GM23338 (cell line): Measurements from ENCODE around the gene DDIAS. TPM values are rescaled to one million over a fixed set of nuclear protein-coding genes. Genes with fewer than 3 reads are reported as not detected.
"Not testable (repeated sequence)": the region's sequence is repeated elsewhere in the genome, so short reads cannot be mapped to it uniquely, and the experiment has no call there.

Experiments used
- ATAC-seq: fragments of 200-7000 bp; cut with Tn5 transposase; 3 replicates; pipeline ENCODE4 v1.9.1; 2020
- DNase-seq: peaks from one replicate; pipeline ENCODE4 v3.0.0-alpha.2; 2015; ENCODE audit warnings: low spot score
- H2AFZ ChIP-seq: fragments of 200-600 bp; sonication (generic); 2 replicates; pipeline ENCODE4 v1.8.0; 2016; ENCODE audit warnings: antibody characterized with exemption, mild to moderate bottlenecking, moderate library complexity
- H3F3A ChIP-seq: fragments of 200-600 bp; sonication (generic); replicated peaks from 2 replicates; pipeline ENCODE4 v1.8.0; 2017; ENCODE audit warnings: antibody characterized with exemption, mixed run types, low read depth
- H3K27ac ChIP-seq: fragments of 200-600 bp; sonication (generic); 2 replicates; pipeline ENCODE4 v1.6.1; 2016; ENCODE audit warnings: low read depth
- H3K27me3 ChIP-seq: fragments of 200-600 bp; sonication (generic); 2 replicates; pipeline ENCODE4 v1.8.0; 2016; ENCODE audit warnings: mild to moderate bottlenecking, mixed run types, moderate library complexity; ENCODE audit not compliant: insufficient read depth
- H3K36me3 ChIP-seq: fragments of 200-600 bp; sonication (generic); 2 replicates; pipeline ENCODE4 v1.8.0; 2016; ENCODE audit warnings: mild to moderate bottlenecking; ENCODE audit not compliant: insufficient read depth
- H3K4me1 ChIP-seq: fragments of 200-600 bp; sonication (generic); 2 replicates; pipeline ENCODE4 v1.8.0; 2016; ENCODE audit warnings: mild to moderate bottlenecking, moderate library complexity; ENCODE audit not compliant: insufficient read depth
- H3K4me2 ChIP-seq: fragments of 200-600 bp; sonication (generic); 2 replicates; pipeline ENCODE4 v1.7.1; 2017; ENCODE audit warnings: mixed run types
- H3K4me3 ChIP-seq: fragments of 200-600 bp; sonication (generic); 2 replicates; pipeline ENCODE4 v1.6.1; 2016; ENCODE audit warnings: mixed run types
- H3K79me2 ChIP-seq: fragments of 200-600 bp; sonication (generic); replicated peaks from 2 replicates; pipeline ENCODE4 v1.8.0; 2017; ENCODE audit warnings: mild to moderate bottlenecking; ENCODE audit not compliant: insufficient read depth
- H3K9me2 ChIP-seq: fragments of 200-600 bp; sonication (generic); 2 replicates; pipeline ENCODE4 v1.8.0; 2017; ENCODE audit not compliant: insufficient read depth
- H4K20me1 ChIP-seq: fragments of 200-600 bp; sonication (generic); replicated peaks from 2 replicates; pipeline ENCODE4 v1.8.0; 2017; ENCODE audit warnings: mild to moderate bottlenecking; ENCODE audit not compliant: insufficient read depth
- H3K27ac Mint-ChIP-seq: 2 replicates; pipeline ENCODE4 v1.8.0; 2020; ENCODE audit warnings: inconsistent platforms, mild to moderate bottlenecking, moderate library complexity, mixed read lengths
- H3K27me3 Mint-ChIP-seq: 3 replicates; pipeline ENCODE4 v1.8.0; 2022; ENCODE audit warnings: low read depth, mild to moderate bottlenecking, moderate library complexity, mixed read lengths, inconsistent platforms; ENCODE audit not compliant: insufficient read depth, poor library complexity
- H3K36me3 Mint-ChIP-seq: 3 replicates; pipeline ENCODE4 v1.8.0; 2021; ENCODE audit warnings: low read depth, mild to moderate bottlenecking, inconsistent platforms, moderate library complexity, mixed read lengths
- H3K4me1 Mint-ChIP-seq: 3 replicates; pipeline ENCODE4 v1.8.0; 2020; ENCODE audit warnings: mild to moderate bottlenecking, inconsistent platforms, mixed read lengths
- H3K4me3 Mint-ChIP-seq: 3 replicates; pipeline ENCODE4 v1.8.0; 2021; ENCODE audit warnings: moderate library complexity, mild to moderate bottlenecking, inconsistent platforms, mixed read lengths
- H3K9me3 Mint-ChIP-seq: 3 replicates; pipeline ENCODE4 v1.8.0; 2020; ENCODE audit warnings: moderate library complexity, mild to moderate bottlenecking, inconsistent platforms, mixed read lengths
- CREB1 ChIP-seq: fragments of 250-450 bp; sonication (Bioruptor Pico); IDR thresholded peaks from 2 replicates; pipeline ENCODE4 v1.5.0; 2020; ENCODE audit warnings: low read depth, mild to moderate bottlenecking, moderate library complexity
- EZH2phosphoT487 ChIP-seq: fragments of 200-600 bp; sonication (generic); IDR thresholded peaks from one replicate; pipeline ENCODE4 v1.8.1; 2018; ENCODE audit warnings: antibody characterized with exemption; ENCODE audit not compliant: unreplicated experiment
- JUNB ChIP-seq: IDR thresholded peaks from one replicate; pipeline ENCODE4 v1.6.1; 2016; ENCODE audit warnings: antibody characterized with exemption; ENCODE audit not compliant: unreplicated experiment
- POLR2AphosphoS5 ChIP-seq: IDR thresholded peaks from 2 replicates; pipeline ENCODE4 v1.6.1; 2016; ENCODE audit warnings: antibody characterized with exemption, low read depth
- REST ChIP-seq: IDR thresholded peaks from one replicate; pipeline ENCODE4 v1.6.1; 2018; ENCODE audit warnings: antibody characterized with exemption; ENCODE audit not compliant: unreplicated experiment
- STAT1 ChIP-seq: IDR thresholded peaks from one replicate; pipeline ENCODE4 v1.6.1; 2016; ENCODE audit warnings: antibody characterized with exemption; ENCODE audit not compliant: unreplicated experiment
- ZNF114 ChIP-seq: fragments of 250-450 bp; sonication (Bioruptor Pico); IDR thresholded peaks from 2 replicates; pipeline ENCODE4 v1.5.0; 2020; ENCODE audit warnings: mild to moderate bottlenecking, moderate library complexity
- ZNF331 ChIP-seq: fragments of 250-450 bp; sonication (Bioruptor Pico); IDR thresholded peaks from 2 replicates; pipeline ENCODE4 v1.5.0; 2020; ENCODE audit warnings: low read depth, mild to moderate bottlenecking, moderate library complexity
- polyA plus RNA-seq: library from polyadenylated mRNA; unstranded; fragments of >200 nt; fragmentation: Nextera tagmentation; extraction: Ambion mirVana; gene quantifications from 2 replicates; pipeline ENCODE4 v1.2.1, GENCODE V29; 2016
- total RNA-seq: library from RNA; depleted of rRNA; stranded (reverse); fragments of >200 nt; shearing (Covaris generic); gene quantifications from 2 replicates; pipeline ENCODE4 v1.2.3, GENCODE V29; 2014

Gene DDIAS
- total and polyA plus RNA-seq, 2 experiments from 2014 or later = 19.5 to 53.0 TPM

GRCh38 chr11:82919786-82920185 lies 18.2 kb downstream of the DDIAS start:
- not testable (repeated sequence) for H3K27ac ChIP-seq, H2AFZ ChIP-seq, H3K4me1 Mint-ChIP-seq, H3K4me1 ChIP-seq, ATAC-seq, H4K20me1 ChIP-seq, H3K9me3 Mint-ChIP-seq, H3K4me2 ChIP-seq, H3K27me3 Mint-ChIP-seq, H3K27ac Mint-ChIP-seq, H3K27me3 ChIP-seq, H3F3A ChIP-seq, H3K4me3 Mint-ChIP-seq, H3K4me3 ChIP-seq, H3K9me2 ChIP-seq, DNase-seq
- Histone ChIP-seq H3K36me3 (peaks cover 25% of the 10 kb centered on the region), H3K79me2 (peaks cover 63% of the 10 kb centered on the region)
- peaks cover 53% of the 10 kb centered on the region for H3K36me3 Mint-ChIP-seq

- H3K9me2 ChIP-seq, H4K20me1 ChIP-seq, H3K27me3 ChIP-seq, ATAC-seq, DNase-seq, H3K27me3 Mint-ChIP-seq, H3K4me3 Mint-ChIP-seq, H3K4me1 Mint-ChIP-seq, H3K27ac Mint-ChIP-seq, H2AFZ ChIP-seq, H3F3A ChIP-seq, H3K9me3 Mint-ChIP-seq, H3K4me1 ChIP-seq, H3K27ac ChIP-seq, H3K4me2 ChIP-seq, H3K4me3 ChIP-seq: not testable (repeated sequence)
- peaks cover 51% of the 10 kb centered on the region for H3K36me3 Mint-ChIP-seq
- Histone ChIP-seq H3K79me2 (peaks cover 63% of the 10 kb centered on the region), H3K36me3 (peaks cover 20% of the 10 kb centered on the region)
Observed at GRCh38 chr11:82920227-82920626, 18.7 kb downstream of the DDIAS start.

- H3K27ac Mint-ChIP-seq = peak overlapping the region; percentile 43; the same call in 1 of the 2 replicates
- H3K9me2 ChIP-seq, H3K4me3 Mint-ChIP-seq, H2AFZ ChIP-seq, H3K4me1 ChIP-seq, DNase-seq, H3K27me3 Mint-ChIP-seq, H3K9me3 Mint-ChIP-seq, H3K4me1 Mint-ChIP-seq, H3K27ac ChIP-seq, H3K4me3 ChIP-seq, H3K27me3 ChIP-seq, ATAC-seq, H3F3A ChIP-seq, H3K36me3 ChIP-seq, H3K4me2 ChIP-seq, H4K20me1 ChIP-seq: not testable (repeated sequence)
- H3K79me2 ChIP-seq = peaks cover 49% of the 10 kb centered on the region
- peaks cover 42% of the 10 kb centered on the region for H3K36me3 Mint-ChIP-seq
Observed at GRCh38 chr11:82922396-82923173, 21.0 kb downstream of the DDIAS start.

- Histone ChIP-seq H3K4me2 (no peak overlapping the region), H3K9me2 (no peaks in the 10 kb centered on the region), H3K4me3 (no peak overlapping the region), H4K20me1 (0 out of 2 replicates have a peak, but pooled peaks cover under 1% of the 10 kb centered on the region), H3K36me3 (peaks cover 4% of the 10 kb centered on the region; the same call in 1 of the 2 replicates), H3F3A (no peaks in the 10 kb centered on the region), H3K27me3 (no peaks in the 10 kb centered on the region), H3K4me1 (no peaks in the 10 kb centered on the region), H3K27ac (no peak overlapping the region), H3K79me2 (peaks cover 28% of the 10 kb centered on the region), H2AFZ (no peak overlapping the region)
- no peaks in the 10 kb centered on the region for H3K9me3 Mint-ChIP-seq
- no peaks in the 10 kb centered on the region for H3K4me1 Mint-ChIP-seq
- H3K36me3 Mint-ChIP-seq = peaks cover 37% of the 10 kb centered on the region; the same call in 2 of the 3 replicates
- H3K27ac Mint-ChIP-seq = no peak overlapping the region
- H3K4me3 Mint-ChIP-seq = no peak overlapping the region
- no peaks in the 10 kb centered on the region for H3K27me3 Mint-ChIP-seq
- DNase-seq (no peak), ATAC-seq (no peak)
- TF ChIP-seq JUNB (no peak), ZNF331 (no peak), POLR2AphosphoS5 (no peak), EZH2phosphoT487 (no peak), CREB1 (CRISPR knock-in tag) (no peak), ZNF114 (CRISPR knock-in tag) (no peak), STAT1 (no peak), REST (no peak)
Observed at GRCh38 chr11:82924522-82925224, 23.1 kb downstream of the DDIAS start.
